HUDEP-2 (cell line): ENCODE data around the gene CHAC1.
"Not testable (repeated sequence)": the region's sequence is repeated elsewhere in the genome, so short reads cannot be mapped to it uniquely, and the experiment has no call there.

Experiments used
- DNase-seq, 76 experiments: peaks; one replicate each; lab custom pipeline; 2025; ENCODE audit not compliant: unreplicated experiment in 76 of 76; lab: John Stamatoyannopoulos, UW

The CHAC1 gene

DNA sequence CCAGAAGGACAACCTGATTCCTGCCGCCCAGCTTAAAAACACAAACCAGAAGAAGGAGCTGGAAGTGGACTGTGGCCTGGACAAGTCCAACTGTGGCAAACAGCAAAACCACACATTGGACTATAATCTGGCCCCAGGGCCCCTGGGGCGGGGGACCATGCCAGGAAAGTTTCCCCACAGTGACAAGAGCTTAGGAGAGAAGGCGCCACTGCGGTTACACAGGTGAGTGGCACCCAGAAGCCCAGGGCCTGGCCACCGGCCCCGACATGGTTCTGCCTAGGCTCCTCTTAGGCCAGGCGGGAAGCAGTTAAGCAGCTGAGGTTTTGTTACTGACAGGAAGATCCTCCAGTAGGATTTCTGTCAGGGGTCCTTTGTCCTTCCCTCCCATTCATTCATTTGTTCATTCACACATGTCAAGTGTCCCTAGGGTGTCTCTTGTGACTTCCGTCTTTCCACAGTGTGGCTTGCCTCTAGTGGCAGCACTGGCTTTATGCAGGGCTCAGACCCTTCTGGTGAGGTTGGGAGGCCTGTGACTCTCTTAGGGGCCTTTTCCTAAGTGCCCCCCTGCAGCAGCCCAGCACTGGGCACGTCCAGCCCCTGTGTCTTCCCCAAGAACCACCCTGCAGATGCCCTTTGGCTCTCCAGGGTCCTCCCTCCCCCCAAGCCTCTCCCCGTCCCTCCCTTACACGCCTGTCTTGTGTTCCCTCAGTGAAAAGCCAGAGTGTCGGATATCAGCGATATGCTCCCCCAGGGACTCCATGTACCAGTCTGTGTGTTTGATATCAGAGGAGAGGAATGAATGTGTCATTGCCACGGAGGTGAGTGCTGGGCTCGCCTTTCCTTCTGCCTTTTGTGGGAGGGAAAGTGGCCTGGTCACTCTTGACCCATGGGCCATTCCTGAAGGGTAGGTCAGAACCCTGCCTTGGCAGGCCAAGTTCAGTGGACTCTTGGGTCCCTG, 16.3 kb upstream of the CHAC1 start:
- DNase-seq: no peak

DNA sequence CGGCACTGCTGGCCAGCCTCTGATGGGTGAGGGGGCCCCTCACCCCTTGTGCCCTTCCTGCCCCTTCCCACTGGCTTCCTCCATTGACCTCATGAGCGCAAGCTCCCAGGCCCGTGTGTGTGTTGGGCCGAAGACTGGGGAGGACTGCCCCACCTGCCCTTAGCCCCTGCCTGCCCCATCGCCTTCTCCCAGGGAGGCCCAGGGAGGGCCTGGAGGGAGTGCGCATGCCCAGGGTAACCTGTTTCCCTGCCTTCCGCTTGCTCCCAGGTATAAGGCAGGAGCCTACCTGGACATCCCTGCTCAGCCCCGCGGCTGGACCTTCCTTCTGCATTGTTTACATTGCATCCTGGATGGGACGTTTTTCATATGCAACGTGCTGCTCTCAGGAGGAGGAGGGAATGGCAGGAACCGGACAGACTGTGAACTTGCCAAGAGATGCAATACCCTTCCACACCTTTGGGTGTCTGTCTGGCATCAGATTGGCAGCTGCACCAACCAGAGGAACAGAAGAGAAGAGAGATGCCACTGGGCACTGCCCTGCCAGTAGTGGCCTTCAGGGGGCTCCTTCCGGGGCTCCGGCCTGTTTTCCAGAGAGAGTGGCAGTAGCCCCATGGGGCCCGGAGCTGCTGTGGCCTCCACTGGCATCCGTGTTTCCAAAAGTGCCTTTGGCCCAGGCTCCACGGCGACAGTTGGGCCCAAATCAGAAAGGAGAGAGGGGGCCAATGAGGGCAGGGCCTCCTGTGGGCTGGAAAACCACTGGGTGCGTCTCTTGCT, 15.3 kb upstream of the CHAC1 start:
- DNase-seq: peak in 8 of 76 experiments; percentile 13 to 24 (median 20)

DNA sequence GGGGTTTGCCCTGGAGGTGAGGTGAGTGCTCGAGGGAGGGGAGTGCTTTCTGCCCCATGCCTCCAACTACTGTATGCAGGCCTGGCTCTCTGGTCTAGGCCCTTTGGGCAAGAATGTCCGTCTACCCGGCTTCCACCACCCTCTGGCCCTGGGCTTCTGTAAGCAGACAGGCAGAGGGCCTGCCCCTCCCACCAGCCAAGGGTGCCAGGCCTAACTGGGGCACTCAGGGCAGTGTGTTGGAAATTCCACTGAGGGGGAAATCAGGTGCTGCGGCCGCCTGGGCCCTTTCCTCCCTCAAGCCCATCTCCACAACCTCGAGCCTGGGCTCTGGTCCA, 14.8 kb upstream of the CHAC1 start:
- DNase-seq: no peak

DNA sequence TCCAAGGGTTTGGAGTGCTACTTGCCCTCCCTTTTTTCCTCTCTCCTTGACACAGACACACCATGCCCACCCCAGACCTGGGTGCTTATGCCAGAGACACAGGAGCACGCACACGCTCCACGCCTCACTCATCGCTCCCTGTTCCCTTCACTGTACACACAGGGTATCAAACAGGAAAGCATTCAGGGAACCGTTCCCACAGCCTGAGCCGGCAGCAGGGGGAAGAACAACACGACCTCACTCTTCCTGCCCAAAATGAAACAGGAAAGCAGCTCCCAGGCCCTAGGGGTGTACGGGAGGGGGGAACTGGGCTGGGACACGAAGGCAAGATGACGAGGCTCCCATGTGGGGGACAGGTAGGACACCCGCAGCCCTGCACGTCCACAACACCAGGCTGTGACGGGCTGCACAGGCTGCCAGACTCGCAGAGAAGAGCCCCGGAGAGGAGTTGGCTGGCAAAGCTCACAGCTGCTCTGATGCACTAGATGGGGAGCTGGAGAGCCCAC, 12.9 kb upstream of the CHAC1 start:
- no peak for DNase-seq

DNA sequence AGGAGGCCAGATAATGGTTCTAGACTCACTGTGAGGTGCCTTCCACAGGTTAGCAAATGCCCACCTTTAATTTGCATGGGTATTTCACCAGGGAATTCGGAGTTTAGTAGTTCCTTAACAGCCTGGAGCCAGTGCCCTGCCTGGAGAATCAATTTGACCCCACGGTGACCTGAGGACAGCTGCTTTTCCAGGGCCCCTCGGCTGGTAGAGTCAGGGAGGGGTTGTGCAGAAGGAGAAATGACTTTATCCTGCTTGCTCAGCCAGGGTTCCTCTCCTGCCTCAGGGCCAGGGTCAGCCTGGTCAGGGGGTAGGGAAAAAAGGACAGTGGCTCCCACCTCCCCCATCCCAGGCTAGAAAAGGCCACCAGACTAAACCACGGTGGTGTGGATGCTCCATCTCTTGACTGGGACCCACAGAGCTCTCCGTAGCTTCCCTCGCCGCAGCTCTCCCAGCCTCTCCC, 12.2 kb upstream of the CHAC1 start:
- no peak for DNase-seq

DNA sequence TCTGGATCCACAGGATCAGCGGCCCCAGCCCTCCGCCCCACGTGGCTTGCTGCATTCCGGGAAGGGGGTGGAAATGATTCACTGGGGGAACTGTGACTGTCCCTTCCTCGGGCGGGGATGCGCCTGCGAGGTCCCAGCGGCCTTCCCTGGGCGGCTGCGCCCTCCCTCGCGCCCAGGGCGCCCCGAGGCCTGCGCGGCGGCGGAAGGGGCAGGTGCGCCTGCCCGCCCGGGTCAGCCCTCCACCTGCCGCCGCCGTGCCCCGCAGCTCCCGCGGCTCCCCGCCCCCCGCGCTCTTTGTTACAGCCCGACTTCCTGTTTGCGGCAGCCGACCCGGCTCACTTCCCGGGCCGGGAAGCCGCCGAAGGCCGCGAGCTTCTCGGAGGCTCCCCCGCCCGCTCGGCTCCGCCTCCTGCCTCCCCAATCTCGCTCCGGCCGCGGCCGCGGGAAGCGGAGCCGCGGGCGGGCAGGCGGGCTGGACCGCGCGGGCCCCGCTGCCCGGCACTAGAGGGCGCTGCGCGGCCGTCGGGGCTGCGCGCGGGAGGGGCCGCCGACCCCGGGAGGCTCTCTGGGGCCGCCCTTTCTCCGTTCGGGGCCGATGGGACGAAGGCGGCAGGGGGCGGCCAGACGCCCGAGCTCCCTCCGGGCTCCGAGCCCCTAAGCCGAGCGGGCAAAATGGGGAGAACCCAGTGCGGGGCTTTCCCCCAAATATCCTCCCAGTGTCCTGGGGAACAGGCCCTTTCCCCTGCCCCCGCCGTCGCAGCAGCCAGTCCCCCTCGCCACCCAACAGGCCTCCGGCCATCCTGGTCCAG, 11.5 kb upstream of the CHAC1 start:
- DNase-seq: peak in 38 of 76 experiments; percentile 12 to 55 (median 35)

DNA sequence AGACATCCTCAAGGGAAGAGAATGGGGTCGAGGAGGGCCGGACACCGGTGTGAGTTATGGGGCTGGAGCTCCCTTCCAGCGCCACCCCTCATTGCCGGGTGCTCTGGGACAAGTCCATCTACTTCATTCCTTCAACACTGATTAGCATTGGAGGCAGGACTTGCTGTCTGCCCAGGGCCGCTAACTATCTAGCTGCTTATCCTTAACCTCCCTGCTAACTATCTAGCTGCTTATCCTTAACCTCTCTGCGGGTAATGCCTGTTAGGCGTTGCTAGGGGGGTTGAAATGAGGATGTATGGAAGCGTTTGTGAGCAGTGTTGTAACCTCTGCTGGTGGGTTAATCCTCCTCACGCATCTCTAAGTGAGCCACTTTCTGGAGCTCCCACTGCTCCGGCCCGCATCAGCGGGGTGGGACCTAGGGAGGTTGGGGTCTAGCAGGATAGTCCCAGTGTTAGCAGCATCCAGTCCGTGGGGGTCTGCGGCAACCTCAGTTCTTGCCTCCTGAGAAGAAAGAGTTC, 10.9 kb upstream of the CHAC1 start:
- no peak for DNase-seq

DNA sequence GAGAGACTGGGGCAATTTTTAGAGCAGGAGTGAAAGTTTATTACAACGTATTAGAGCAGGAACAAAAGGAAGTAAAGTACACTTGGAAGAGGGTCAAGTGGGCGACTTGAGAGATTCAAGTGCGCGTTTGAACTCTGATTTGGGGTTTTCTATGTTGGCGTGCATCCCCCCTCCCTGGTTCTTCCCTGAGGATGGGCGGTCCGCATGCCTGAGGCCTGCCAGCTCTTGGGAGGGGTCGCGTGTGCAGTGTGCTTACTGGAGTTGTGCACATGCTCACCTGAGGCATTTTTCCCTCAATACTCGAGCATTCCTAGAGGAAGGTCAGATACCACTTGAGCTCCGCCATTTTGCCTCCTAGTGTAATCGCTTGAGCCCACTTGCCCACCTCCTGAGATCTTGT, 10.4 kb upstream of the CHAC1 start:
- DNase-seq: no peak

DNA sequence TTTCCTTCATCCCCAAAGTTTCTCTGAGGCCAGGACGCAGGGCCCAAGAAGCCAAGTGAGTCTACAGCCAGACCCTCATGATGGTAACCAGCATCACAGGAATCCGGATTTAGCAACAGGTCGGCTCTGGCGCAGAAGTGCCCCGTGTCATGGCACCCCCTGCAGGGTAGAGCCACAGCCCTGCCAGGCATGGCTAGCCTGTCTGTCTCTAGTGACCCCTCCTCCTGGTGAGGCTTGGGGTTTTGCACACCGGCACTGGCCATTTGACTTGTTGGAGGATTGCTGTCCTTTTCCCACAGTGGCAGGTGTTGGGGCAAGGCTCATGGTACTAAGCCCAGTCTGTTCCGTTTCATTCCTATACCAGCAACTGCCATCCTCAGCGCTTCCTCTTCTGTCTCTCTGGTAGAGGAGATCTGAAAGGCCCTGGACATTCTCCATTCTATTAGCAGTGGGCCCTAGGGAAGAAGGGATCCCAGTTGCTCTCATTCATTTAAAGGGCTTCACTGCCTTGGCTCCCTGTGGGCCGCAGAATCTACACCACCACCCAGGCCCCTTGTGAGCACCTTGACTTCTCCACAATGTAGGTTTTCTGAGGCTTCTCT, 9.4 kb upstream of the CHAC1 start:
- DNase-seq: no peak

DNA sequence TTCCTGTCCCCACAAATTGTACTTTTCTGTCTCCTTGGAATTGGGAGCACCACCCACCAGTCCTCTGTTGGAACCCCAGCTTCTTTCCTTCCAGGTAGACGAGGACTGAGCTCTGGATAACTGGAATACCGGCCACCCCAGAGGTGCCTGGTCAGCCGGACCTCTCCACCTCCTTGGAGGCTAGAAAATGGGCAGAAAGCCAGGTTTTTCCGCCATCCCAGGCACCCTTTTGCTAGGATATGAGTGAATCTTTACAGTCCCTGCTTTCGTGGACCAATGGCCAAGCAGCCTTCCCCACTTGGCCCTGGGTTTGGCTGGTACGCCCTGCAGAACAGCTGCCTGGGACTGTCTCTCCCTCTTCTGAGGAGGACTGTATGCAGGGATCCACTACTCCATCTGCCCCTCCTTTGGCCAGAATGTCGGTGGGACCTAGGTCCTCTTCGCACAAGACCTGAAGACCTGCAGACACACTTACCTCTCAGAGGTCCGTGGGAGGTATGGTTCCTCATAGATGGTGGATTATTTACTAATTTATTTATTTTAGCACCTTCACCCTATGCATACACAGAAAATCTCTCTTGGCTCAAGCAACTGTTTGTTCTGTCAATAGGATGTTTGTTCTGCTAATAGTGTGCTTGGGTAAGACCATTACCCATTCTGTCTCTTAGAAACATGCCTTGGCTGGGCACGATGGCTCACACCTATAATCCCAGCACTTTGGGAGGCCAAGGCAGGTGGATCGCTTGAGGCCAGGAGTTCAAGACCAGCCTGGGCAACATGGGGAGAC, 8.6 kb upstream of the CHAC1 start:
- no peak for DNase-seq

DNA sequence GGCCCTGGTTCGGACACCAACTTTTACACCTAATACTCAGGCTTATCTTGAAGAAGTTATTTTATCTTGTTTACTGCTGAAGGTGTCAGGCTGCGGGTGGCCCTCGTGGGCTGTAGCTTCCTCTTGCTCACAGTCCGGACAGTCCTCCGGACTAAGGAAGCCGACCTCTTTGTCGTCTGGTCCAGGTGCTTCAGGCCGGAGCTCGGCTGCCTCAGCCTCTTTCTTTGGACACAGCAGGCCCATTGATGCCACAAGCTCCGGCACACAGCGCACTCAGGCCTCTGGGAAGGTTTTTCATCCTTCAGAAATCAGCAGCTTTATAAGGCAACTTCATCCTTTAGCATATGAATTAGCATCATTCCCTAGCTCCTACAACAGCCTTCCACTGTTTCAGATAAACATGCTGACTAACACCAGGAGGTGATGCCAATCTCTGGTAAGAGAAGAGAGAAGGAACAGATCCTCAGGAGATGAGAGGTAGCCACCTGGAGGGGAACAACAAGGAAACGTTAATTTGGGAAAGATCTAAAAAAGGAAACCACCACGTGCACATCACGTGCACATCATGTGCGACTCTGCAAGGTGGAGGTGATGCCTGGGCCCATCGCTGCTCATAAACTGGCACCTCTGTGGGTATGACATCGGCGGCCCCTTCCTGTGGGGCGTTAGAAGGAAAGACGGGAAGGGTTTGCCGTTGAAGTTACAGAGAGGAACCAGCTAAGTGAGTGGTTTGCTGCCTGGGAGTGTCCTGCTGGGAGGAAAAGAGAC, 4.4 kb upstream of the CHAC1 start:
- no peak for DNase-seq

DNA sequence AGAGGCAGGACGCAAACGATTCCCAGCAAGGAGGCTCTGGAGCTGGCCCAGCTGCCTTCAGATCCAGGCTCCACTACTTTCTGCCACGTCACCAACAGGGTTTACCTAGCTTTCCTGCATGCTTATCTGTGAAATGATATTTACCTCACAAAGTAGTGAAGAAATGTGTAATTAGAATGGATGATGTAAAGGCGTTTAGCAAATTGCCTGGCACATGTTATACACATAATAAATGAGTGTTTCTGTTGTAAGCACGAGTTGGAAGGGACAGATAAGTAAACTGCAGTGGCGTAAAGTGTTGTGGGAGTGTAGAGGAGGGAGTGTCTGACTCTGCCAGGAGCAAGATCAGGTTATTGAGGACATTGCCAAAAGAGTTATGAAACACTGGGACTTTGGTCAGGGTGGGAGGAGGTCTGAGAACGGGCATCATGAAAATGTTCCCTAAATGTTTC, 3.5 kb upstream of the CHAC1 start:
- peak in 3 of 76 experiments; percentile 9 to 41 (median 33) for DNase-seq

DNA sequence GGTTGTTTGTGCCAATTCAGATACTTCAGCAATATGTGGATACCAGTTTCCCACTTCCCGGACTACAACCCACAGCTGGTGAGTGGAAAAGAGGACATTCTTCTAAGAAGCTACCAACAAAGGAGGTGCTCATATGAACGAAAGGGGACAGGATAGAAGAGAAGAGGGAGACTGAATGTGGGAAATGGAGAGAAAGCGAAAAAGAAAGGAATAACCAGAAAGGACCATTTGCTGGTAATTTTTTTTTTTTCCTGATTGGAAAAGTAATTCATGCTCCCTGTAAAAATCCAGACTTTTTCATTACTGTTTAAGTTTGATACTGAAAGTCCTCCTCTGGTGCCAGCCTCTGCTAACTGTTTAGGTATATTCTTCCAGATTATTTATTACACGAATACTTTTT, 1.5 kb upstream of the CHAC1 start:
- no peak for DNase-seq

DNA sequence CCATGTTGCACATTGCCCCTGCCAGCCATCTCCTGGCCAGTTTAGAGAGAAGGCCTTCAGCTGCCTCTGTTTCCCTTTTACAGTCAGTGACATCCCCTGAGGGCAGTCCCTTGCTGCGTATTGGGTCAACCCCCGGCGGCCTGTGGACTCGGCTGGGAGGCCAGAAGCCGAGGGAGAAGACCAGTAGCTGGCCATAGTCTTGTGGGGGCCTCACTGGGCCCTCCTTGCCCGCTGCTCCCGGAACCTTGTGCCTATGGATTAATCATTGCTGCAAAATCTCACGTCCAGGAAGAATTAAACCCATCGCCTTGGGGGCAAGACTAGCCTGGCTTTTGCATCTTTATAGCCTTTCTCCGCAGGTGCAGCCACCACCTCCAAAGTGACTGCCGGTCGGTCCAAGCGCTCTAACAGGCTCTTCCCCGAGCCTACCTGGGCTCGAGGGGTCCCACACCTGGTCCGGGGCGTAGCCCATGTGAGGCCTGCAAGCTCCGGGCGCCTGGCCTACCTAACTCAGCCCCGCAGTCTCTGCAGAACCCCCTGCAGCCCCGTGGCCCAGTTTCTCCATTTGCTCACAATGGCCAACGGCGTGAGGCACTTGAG, 870 bp upstream of the CHAC1 start:
- no peak for DNase-seq

DNA sequence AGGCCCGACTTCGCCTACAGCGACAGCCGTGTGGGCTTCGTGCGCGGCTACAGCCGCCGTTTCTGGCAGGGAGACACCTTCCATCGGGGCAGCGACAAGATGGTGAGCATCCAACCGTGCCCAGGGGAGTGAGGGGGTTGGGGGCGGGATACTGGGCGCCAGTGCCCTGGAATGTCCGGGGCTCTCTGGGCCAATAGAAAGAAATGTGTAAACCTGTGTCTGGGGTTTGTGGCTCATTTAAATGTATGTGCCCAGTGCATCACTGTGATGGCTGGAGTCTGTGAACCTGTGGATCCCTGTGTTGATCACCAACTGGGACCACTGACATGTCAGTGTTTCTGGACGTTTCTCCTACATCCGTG, 423 bp downstream of the CHAC1 start:
- DNase-seq: peak in 1 of 76 experiments; percentile 46

DNA sequence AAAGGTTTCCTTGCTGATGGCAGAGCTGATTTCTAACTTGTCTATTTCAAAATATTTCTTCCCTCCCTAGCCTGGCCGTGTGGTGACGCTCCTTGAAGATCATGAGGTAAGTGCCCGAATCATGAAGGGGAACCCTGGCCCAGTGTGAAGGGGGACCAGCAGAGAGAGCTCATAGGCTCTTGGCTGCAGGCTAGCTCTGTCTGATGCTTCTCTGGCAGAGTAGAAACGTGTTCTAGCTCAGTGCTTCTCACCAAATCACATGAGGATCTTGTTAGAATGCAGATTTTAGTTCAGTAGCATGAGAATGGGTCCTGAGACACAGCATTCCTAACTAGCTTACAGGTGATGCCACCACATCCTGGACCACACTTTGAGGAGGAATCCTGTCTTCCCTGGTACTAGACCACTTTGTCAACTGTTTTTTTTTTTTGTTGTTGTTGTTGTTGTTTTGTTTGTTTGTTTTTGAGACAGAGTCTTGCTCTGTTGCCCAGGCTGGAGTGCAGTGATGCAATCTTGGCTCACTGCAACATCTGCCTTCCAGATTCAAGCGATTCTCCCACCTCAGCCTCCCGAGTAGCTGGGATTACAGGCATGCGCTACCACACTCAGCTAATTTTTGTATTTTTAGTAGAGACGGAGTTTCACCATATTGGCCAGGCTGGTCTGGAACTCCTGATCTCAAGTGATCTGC, 1.0 kb downstream of the CHAC1 start:
- not testable (repeated sequence) for DNase-seq

DNA sequence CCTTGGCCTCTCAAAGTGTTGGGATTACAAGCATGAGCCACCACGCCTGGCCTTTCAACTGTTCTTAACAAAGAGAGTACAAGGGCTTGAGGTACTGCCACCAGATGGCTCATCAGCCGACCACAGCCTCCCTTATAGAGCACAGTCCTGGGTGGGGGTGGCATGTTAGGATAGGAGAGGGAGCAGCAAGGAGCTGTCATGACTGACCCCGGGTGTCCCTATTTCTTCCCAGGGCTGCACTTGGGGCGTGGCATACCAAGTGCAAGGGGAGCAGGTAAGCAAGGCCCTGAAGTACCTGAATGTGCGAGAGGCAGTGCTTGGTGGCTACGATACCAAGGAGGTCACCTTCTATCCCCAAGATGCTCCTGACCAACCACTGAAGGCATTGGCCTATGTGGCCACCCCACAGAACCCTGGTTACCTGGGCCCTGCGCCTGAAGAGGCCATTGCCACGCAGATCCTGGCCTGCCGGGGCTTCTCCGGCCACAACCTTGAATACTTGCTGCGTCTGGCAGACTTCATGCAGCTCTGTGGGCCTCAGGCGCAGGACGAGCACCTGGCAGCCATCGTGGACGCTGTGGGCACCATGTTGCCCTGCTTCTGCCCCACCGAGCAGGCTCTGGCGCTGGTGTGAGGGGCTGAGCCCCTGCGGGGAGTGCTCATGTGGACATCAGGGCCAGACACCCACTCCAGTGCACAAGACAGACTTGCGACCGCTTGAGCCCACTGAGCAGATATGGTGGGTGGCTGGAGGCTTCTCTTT, 2.1 kb downstream of the CHAC1 start:
- no peak for DNase-seq
